HEK293T (cell line): ENCODE measurements around the gene PLEKHM1.
"Not testable (repeated sequence)": the region's sequence is repeated elsewhere in the genome, so short reads cannot be mapped to it uniquely, and the experiment has no call there.

Source experiments
- CTCF ChIA-PET: fragments of 350-600 bp; formaldehyde crosslinking; extraction: SDS; loops from one replicate; lab custom pipeline; 2021; ENCODE audit warnings: antibody characterized with exemption, inconsistent platforms; lab: Yijun Ruan, JAX
- POLR2A ChIA-PET: fragments of 350-600 bp; formaldehyde crosslinking; extraction: SDS; loops from one replicate; lab custom pipeline; 2020; ENCODE audit warnings: antibody characterized with exemption, inconsistent platforms; lab: Yijun Ruan, JAX
- DNase-seq: peaks from one replicate; pipeline ENCODE4 v3.0.0; 2012; ENCODE audit warnings: mixed read lengths; ENCODE audit errors: extremely low spot score
- ARNT ChIP-seq: fragments of 450-650 bp; IDR thresholded peaks from 2 replicates; pipeline ENCODE4 v1.6.1; 2017; ENCODE audit warnings: mild to moderate bottlenecking
- BHLHE40 ChIP-seq: fragments of 450-650 bp; IDR thresholded peaks from 2 replicates; pipeline ENCODE4 v1.6.1; 2016; ENCODE audit warnings: mild to moderate bottlenecking, moderate library complexity, borderline replicate concordance
- CTBP1 ChIP-seq: fragments of 450-650 bp; IDR thresholded peaks from 2 replicates; pipeline ENCODE4 v1.6.1; 2016; ENCODE audit warnings: borderline replicate concordance
- ELF4 ChIP-seq: fragments of 450-650 bp; IDR thresholded peaks from 2 replicates; pipeline ENCODE4 v1.6.1; 2017; ENCODE audit warnings: antibody characterized with exemption
- FOXA1 ChIP-seq: fragments of 450-650 bp; IDR thresholded peaks from 2 replicates; pipeline ENCODE4 v1.6.1; 2016; ENCODE audit warnings: mild to moderate bottlenecking
- FOXK2 ChIP-seq: fragments of 450-650 bp; IDR thresholded peaks from 2 replicates; pipeline ENCODE4 v1.6.1; 2016; ENCODE audit warnings: mild to moderate bottlenecking
- FOXM1 ChIP-seq: fragments of 450-650 bp; IDR thresholded peaks from 2 replicates; pipeline ENCODE4 v1.6.1; 2017; ENCODE audit warnings: mild to moderate bottlenecking, borderline replicate concordance
- HDGF ChIP-seq: fragments of 450-650 bp; IDR thresholded peaks from 2 replicates; pipeline ENCODE4 v1.6.1; 2017; ENCODE audit warnings: antibody characterized with exemption, borderline replicate concordance
- L3MBTL2 ChIP-seq: fragments of 450-650 bp; conservative IDR thresholded peaks from 2 replicates; pipeline ENCODE4 v1.6.1; 2016; ENCODE audit warnings: mild to moderate bottlenecking
- LEF1 ChIP-seq: fragments of 450-650 bp; IDR thresholded peaks from 2 replicates; pipeline ENCODE4 v1.6.1; 2017; ENCODE audit warnings: mild to moderate bottlenecking, borderline replicate concordance
- NFRKB ChIP-seq: fragments of 450-650 bp; IDR thresholded peaks from 2 replicates; pipeline ENCODE4 v1.6.1; 2016; ENCODE audit warnings: mild to moderate bottlenecking, moderate library complexity
- SP1 ChIP-seq: fragments of 450-650 bp; IDR thresholded peaks from 2 replicates; pipeline ENCODE4 v1.6.1; 2017
- SUZ12 ChIP-seq: fragments of 450-650 bp; IDR thresholded peaks from 2 replicates; pipeline ENCODE4 v1.6.1; 2016; ENCODE audit warnings: mild to moderate bottlenecking
- TARDBP ChIP-seq: fragments of 450-650 bp; IDR thresholded peaks from 2 replicates; pipeline ENCODE4 v1.6.1; 2016
- ZNF384 ChIP-seq: fragments of 450-650 bp; IDR thresholded peaks from 2 replicates; pipeline ENCODE4 v1.6.1; 2016
- TF ChIP-seq, protein P1 (sequence below): fragments of 450-650 bp; IDR thresholded peaks from 2 replicates; pipeline ENCODE4 v1.6.1; 2016

Gene PLEKHM1

GRCh38 chr17:45448483-45448882 lies 42.0 kb downstream of the PLEKHM1 start:
- POLR2A ChIA-PET, DNase-seq: not testable (repeated sequence)

DNA sequence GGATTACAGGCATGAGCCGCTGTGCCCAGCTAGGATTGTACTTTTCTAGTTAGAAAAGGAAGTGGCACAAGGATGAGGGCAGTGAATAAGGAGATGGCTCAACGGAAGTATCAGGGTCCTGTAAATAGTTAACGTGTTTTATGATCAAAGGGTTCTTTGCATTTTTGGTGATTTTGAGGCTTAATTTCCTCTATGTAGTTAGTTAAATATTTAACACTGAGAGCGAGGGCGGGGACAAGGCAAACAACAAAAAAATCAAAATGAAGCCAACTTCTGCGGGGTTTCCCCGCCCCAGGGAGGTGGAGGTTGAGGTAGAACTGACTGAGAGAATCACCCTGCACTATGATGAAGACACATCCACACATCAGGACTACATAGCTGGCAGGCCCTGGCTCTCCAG lies 42.5 kb downstream of the PLEKHM1 start:
- POLR2A ChIA-PET, DNase-seq, CTCF ChIA-PET: not testable (repeated sequence)

More at GRCh38 chr17:45448483-45448882, 42.0 kb downstream of the PLEKHM1 start:
- CTCF ChIA-PET = not testable (repeated sequence)

DNA sequence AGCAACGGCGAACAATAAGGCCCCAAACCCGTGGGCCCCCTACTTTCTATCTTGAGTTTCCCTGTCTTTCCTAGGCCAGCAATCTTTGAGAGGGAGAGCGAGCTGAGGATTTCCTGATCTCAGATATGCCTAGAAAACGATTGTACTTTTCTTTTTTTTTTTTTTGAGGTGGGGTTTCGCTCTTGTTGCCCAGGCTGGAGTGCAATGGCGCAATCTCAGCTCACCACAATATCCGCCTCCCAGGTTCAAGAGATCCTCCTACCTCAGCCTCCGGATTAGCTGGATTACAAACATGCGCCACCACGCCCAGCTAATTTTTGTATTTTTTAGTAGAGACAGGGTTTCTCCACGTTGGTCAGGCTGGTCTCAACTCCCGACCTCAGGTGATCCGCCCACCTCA lies 42.9 kb downstream of the PLEKHM1 start:
- CTCF ChIA-PET, POLR2A ChIA-PET, DNase-seq: not testable (repeated sequence)

DNA sequence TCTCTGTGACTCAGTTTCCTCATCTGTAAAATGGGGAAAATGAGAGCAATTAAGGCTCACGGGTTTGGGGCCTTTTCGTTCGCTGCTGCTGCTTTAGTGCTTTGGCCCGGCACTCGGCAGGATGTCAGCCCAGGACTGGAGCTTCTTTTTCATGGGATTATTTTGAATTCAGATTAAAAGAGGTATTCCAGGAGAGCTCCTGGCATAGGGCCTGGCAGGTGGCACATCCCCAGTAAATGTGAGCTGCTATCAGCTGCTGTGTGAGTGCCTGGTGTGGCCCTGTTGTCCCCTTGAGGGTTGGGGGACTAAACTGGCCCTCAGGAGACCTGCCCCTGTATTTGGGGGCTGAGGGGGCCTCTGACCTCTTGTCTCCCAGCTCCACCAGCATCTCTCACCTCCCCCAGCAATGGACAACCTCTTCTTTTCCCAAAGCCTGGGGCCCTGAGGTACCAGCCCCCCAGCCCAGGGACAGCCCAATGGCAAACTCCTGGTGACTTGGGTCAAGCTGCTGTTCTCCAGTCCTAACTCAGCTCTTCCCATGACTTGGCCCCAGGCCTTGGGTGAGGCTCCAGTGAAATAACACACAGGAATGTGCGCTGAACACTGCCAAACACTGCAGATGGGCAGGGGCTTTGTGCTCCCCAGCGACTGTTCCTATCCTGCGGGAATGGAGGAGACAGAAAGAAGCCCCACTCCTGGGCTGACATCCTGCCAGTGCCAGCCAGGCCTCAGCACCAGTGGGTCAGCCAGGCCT lies 43.5 kb downstream of the PLEKHM1 start:
- DNase-seq, POLR2A ChIA-PET, CTCF ChIA-PET: not testable (repeated sequence)

GRCh38 chr17:45445901-45446743 lies 44.4 kb downstream of the PLEKHM1 start:
- CTCF ChIA-PET, POLR2A ChIA-PET, DNase-seq: not testable (repeated sequence)

GRCh38 chr17:45444856-45445820 lies 45.4 kb downstream of the PLEKHM1 start:
- POLR2A ChIA-PET, CTCF ChIA-PET, DNase-seq: not testable (repeated sequence)

DNA sequence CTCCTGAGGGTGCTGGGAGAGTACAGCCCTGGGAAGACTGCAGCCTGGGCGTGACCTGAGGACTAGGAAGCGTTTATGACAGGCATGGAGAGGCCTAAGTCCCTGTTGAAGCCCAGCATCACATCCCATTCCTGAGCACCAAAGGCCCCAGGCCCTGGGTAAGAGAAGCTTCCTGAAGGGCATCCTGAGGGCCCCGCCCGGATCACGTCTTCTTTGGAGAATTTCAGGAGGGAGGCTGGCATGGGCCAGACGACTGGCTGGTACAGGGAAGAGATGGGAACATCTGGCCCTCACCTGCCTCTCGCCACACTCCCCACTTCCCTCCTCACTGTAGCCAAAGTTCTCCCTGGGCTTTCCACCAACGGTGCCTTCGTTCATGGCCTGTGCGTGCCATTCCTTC lies 46.2 kb downstream of the PLEKHM1 start:
- CTCF ChIA-PET, POLR2A ChIA-PET, DNase-seq: not testable (repeated sequence)

DNA sequence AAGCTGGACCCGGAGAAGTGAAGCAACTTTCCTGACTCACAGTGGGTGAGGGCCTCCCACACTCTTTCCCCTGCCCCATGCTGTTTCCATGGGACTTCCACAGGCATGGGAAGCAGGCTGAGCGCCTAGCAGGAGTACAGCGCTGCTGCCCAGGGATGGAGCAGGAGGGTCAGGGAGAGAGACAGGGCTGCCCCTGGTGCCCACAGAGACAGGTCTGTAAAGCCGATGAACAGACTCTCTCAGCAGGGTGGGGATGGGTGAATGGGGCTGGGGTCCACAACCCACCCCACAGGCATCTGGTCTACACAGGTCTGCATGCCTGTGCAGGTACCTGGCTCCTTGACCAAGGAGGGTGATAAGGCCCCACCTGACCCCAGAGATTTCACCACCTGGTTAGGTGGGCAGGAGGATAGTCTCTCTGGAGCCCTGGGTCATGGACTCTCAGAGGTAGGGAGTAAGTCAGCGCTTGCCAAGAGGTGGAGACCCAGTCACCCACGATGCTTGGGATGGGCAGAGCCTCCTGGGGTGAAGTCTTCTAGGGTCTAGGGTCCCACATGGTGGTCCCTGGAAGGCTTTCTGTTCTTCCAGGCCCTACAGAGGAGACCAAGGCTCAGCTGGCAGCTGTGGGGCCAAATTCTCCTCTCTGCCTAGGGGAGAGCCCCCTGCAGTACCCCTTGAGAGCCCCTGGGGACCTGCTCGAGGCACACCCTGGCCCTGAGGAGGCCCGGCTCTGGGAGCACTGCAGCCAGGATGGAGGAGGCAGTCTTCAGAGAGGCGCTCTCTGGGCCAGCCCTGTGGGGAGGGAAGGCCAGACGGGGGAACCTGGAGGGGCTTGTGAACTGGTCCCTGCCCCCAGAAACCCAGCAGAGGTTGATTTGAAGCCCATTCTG lies 46.9 kb downstream of the PLEKHM1 start:
- DNase-seq, POLR2A ChIA-PET, CTCF ChIA-PET: not testable (repeated sequence)

DNA sequence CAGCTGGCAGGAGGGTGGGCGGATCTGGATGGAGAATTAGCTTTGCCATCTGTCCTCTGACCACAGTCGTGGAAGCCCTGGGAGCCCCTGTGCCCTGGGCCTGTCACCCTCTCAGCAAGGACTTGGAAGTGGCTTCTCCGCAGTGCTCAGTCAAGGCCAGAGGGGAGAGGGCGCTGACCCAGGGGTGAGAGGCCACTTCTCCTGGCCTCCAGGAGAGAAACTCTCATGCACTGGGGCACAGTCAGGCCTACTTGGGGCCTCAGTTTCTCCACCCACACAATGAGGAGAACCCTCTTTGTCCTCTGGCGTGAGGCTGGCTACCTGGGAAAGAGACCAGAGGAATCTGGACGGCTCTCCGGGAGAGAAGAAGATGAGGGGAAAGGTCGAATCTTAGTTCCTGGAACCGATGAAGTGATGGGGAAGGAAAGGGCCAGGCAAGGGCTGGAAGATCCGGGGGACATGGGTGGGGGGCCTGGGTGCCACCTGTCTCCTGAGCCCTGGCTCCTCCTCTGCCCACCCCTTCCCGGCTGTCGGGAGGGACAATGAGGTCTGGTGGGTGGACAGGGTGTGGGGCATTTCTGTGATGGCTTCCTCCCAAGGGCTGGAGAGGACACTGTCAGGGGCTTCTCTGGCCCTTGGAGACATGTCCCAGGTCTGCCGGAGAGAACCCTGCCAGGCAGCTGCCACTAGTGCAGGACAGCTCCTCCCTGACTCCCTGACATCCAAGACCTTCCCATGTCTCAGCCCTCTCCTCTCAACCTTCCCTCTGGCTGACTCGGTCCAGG lies 48.8 kb downstream of the PLEKHM1 start:
- no peak for TF ChIP-seq L3MBTL2
- no peak for TF ChIP-seq SP1
- TF ChIP-seq NFRKB = no peak
- no peak for TF ChIP-seq BHLHE40
- TF ChIP-seq FOXK2 = no peak
- TF ChIP-seq, protein P1, sequence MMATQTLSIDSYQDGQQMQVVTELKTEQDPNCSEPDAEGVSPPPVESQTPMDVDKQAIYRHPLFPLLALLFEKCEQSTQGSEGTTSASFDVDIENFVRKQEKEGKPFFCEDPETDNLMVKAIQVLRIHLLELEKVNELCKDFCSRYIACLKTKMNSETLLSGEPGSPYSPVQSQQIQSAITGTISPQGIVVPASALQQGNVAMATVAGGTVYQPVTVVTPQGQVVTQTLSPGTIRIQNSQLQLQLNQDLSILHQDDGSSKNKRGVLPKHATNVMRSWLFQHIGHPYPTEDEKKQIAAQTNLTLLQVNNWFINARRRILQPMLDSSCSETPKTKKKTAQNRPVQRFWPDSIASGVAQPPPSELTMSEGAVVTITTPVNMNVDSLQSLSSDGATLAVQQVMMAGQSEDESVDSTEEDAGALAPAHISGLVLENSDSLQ = no peak
- no peak for TF ChIP-seq SUZ12
- no peak for TF ChIP-seq LEF1
- TF ChIP-seq FOXM1 = no peak
- TF ChIP-seq CTBP1 = no peak
- no peak for TF ChIP-seq TARDBP
- no peak for TF ChIP-seq FOXA1
- no peak for TF ChIP-seq ZNF384
- TF ChIP-seq ELF4 = no peak
- no peak for TF ChIP-seq ARNT
- TF ChIP-seq HDGF = no peak
- DNase-seq = no peak
- ChIA-PET POLR2A (no interaction called here), CTCF (interaction anchor here (1.1 kb wide), 1 partner anchor 16 kb away, joined by 4 read pairs; no protein-coding TSS in a partner anchor)

DNA sequence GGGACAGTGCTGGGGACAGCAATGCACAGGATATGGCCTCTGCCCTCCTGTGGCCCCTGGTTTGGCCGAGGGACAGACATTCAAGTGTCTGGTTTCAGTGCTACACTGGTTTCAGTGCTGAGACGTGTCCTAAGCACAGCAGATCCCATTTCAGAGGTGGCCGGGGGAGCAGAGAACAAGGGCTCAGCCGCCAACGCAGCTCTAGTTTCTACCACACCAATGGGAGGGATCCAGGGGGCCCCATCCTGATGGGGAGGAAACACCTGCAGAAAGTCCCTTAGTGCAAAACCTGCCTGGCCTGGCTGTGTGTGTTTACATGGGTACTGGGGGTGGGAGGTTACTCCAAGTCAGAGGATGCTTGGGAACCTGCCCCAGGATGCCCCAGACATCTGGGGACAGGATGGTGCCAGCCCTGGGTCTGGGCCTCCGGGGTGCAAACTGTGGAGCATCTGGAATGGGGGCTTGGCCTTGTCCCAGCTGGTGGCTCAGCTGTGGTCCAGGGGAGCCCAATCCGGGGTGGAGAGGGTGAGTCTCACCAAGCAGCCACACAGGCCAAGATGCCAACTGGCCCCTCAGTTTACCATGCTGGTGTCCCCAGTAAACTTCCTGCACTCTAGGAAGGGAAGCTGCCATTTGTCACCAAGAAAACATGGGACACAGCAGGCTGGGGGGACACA lies 49.5 kb downstream of the PLEKHM1 start:
- POLR2A ChIA-PET, DNase-seq: not testable (repeated sequence)
- CTCF ChIA-PET = interaction anchor here (0.9 to 1.5 kb wide), 2 partner anchors 15 to 46 kb away, joined by 3 to 4 read pairs; no protein-coding TSS in a partner anchor
